Measurements from ENCODE around the gene SDK1.
"Not testable (repeated sequence)": the region's sequence is repeated elsewhere in the genome, so short reads cannot be mapped to it uniquely, and the experiment has no call there.

Gene SDK1

GRCh38 chr7:4078580-4078979, 777.5 kb downstream of the SDK1 start:
- DNase-seq (ENCODE audit: low read depth) = no peak

GRCh38 chr7:4079366-4079765, 778.3 kb downstream of the SDK1 start:
- no peak for DNase-seq (ENCODE audit: low read depth)

GRCh38 chr7:4079956-4080355, 778.9 kb downstream of the SDK1 start:
- no peak for DNase-seq (ENCODE audit: low read depth)

- DNase-seq (ENCODE audit: low read depth) = no peak
Measured at GRCh38 chr7:4080954-4081353, 779.9 kb downstream of the SDK1 start.

- DNase-seq (ENCODE audit: low read depth) = no peak
Measured at GRCh38 chr7:4083513-4083912, 782.5 kb downstream of the SDK1 start.

GRCh38 chr7:4084271-4084670, 783.2 kb downstream of the SDK1 start:
- no peak for DNase-seq (ENCODE audit: low read depth)

GRCh38 chr7:4085937-4086691, 785.1 kb downstream of the SDK1 start:
- DNase-seq (ENCODE audit: low read depth) = no peak

- no peak for DNase-seq (ENCODE audit: low read depth)
Measured at GRCh38 chr7:4086723-4087122, 785.7 kb downstream of the SDK1 start.

GRCh38 chr7:4091767-4092166, 790.7 kb downstream of the SDK1 start:
- no peak for DNase-seq (ENCODE audit: low read depth)

GRCh38 chr7:4093035-4093434, 792.0 kb downstream of the SDK1 start:
- no peak for DNase-seq (ENCODE audit: low read depth)

GRCh38 chr7:4093483-4093882, 792.4 kb downstream of the SDK1 start:
- no peak for DNase-seq (ENCODE audit: low read depth)

GRCh38 chr7:4094158-4094557, 793.1 kb downstream of the SDK1 start:
- DNase-seq (ENCODE audit: low read depth) = not testable (repeated sequence)

GRCh38 chr7:4097001-4097609, 796.1 kb downstream of the SDK1 start:
- no peak for DNase-seq (ENCODE audit: low read depth)

GRCh38 chr7:4098169-4098568, 797.1 kb downstream of the SDK1 start:
- no peak for DNase-seq (ENCODE audit: low read depth)

GRCh38 chr7:4099651-4100050, 798.6 kb downstream of the SDK1 start:
- no peak for DNase-seq (ENCODE audit: low read depth)

GRCh38 chr7:4100148-4100547, 799.1 kb downstream of the SDK1 start:
- no peak for DNase-seq (ENCODE audit: low read depth)

- DNase-seq (ENCODE audit: low read depth) = no peak
Measured at GRCh38 chr7:4100691-4101090, 799.6 kb downstream of the SDK1 start.

GRCh38 chr7:4102231-4102841, 801.3 kb downstream of the SDK1 start:
- DNase-seq (ENCODE audit: low read depth) = no peak

- no peak for DNase-seq (ENCODE audit: low read depth)
Measured at GRCh38 chr7:4103352-4104091, 802.5 kb downstream of the SDK1 start.

- DNase-seq (ENCODE audit: low read depth) = no peak
Measured at GRCh38 chr7:4107839-4108238, 806.8 kb downstream of the SDK1 start.

GRCh38 chr7:4108951-4109350, 807.9 kb downstream of the SDK1 start:
- DNase-seq (ENCODE audit: low read depth) = no peak

GRCh38 chr7:4109481-4110110, 808.5 kb downstream of the SDK1 start:
- DNase-seq (ENCODE audit: low read depth) = no peak

Data from stimulated activated CD8-positive, alpha-beta memory T cell treated with anti-CD3 and anti-CD28 coated beads, Interleukin-12 subunit alpha, Interleukin-12 subunit beta, amount 100 ng/mL, for 4 hours (primary cell).